ENCODE data around the gene WDR19.

GRCh38 chr4:39274503-39274902, 92.2 kb downstream of the WDR19 start:
- TF ChIP-seq CTCF (IDR thresholded peaks at IDR 0.05; ENCODE audit: low read length) (no peak), EZH2 (IDR thresholded peaks at IDR 0.05; ENCODE audit: borderline replicate concordance, low read length) (no peak)
